Posterior vena cava (tissue), 2 donors: ENCODE data around the gene PGF. TPM values are rescaled to one million over a fixed set of nuclear protein-coding genes. Genes with fewer than 3 reads are reported as not detected.

Experiments
- DNase-seq: peaks from one replicate; pipeline ENCODE4 v3.0.0-alpha.2; 2020; ENCODE audit warnings: low spot score
- intact Hi-C, 2 donors: fragments of 100-400 bp; cut with DNase I; formaldehyde crosslinking; loops; one replicate each; pipeline versions ENCODE4 v1.14.1 to v1.14.2; 2022 to 2023
- total RNA-seq, 2 donors: library from RNA; stranded (reverse); fragmentation: NEBNext Ultra II Directional; extraction: Animal tissue kit (Norgen Biotek cat#: 25700); gene quantifications; one replicate each; pipeline ENCODE4 v1.2.1, GENCODE V29; 2021
- donor health status: DM: yes; HTN: yes; CAD: no.
- donor health status: DM: yes; HTN: yes; CAD: no.

The PGF gene
- total RNA-seq, 2 donors from 2014 or later, result 7.7 to 11.2 TPM

GRCh38 chr14:74911221-74911620 is 44.2 kb downstream of the PGF start:
- no peak for DNase-seq

GRCh38 chr14:74910556-74910955 is 44.8 kb downstream of the PGF start:
- no peak for DNase-seq
- intact Hi-C loops, result loop anchor here in 1 of 2 donors (5.0 kb wide), 1 partner anchor 177 kb away; no protein-coding TSS in a partner anchor

More at GRCh38 chr14:74911221-74911620, 44.2 kb downstream of the PGF start:
- intact Hi-C loops, result loop anchor here in 1 of 2 donors (5.0 kb wide), 1 partner anchor 176 kb away; no protein-coding TSS in a partner anchor

- DNase-seq, result no peak
- intact Hi-C loops, result loop anchor here (5.0 kb wide), 3 partner anchors 48 to 177 kb away; no protein-coding TSS in a partner anchor
These were observed 45.5 kb downstream of the PGF start for GRCh38 chr14:74909911-74910310.

- intact Hi-C loops, result loop anchor here (5.0 kb wide), 2 partner anchors 47 to 52 kb away; no protein-coding TSS in a partner anchor
- no peak for DNase-seq
These were observed 45.9 kb downstream of the PGF start for GRCh38 chr14:74909501-74909900.

GRCh38 chr14:74908861-74909341 is 46.5 kb downstream of the PGF start:
- no peak for DNase-seq

GRCh38 chr14:74907744-74908143 is 47.7 kb downstream of the PGF start:
- intact Hi-C loops, result loop anchor here (5.0 kb wide), 2 partner anchors 45 to 50 kb away; no protein-coding TSS in a partner anchor
- no peak for DNase-seq

More at GRCh38 chr14:74908861-74909341, 46.5 kb downstream of the PGF start:
- intact Hi-C loops, result loop anchor here (5.0 kb wide), 2 partner anchors 47 to 52 kb away; no protein-coding TSS in a partner anchor

GRCh38 chr14:74906925-74907521 is 48.4 kb downstream of the PGF start:
- intact Hi-C loops, result loop anchor here (5.0 kb wide), 2 partner anchors 45 to 50 kb away; no protein-coding TSS in a partner anchor

GRCh38 chr14:74905595-74906142 is 49.7 kb downstream of the PGF start:
- peak; percentile 91 for DNase-seq
- intact Hi-C loops, result loop anchor here (5.0 kb wide), 2 partner anchors 43 to 48 kb away; no protein-coding TSS in a partner anchor

More at GRCh38 chr14:74906925-74907521, 48.4 kb downstream of the PGF start:
- no peak for DNase-seq

- DNase-seq, result no peak
- intact Hi-C loops, result loop anchor here (5.0 kb wide), 2 partner anchors 43 to 48 kb away; no protein-coding TSS in a partner anchor
These were observed 50.5 kb downstream of the PGF start for GRCh38 chr14:74904635-74905503.

GRCh38 chr14:74902941-74903705 is 52.3 kb downstream of the PGF start:
- intact Hi-C loops, result no loop called here
- no peak for DNase-seq

GRCh38 chr14:74898694-74899093 is 56.7 kb downstream of the PGF start:
- no peak for DNase-seq
- intact Hi-C loops, result no loop called here

GRCh38 chr14:74898083-74898482 is 57.3 kb downstream of the PGF start:
- DNase-seq, result no peak
- intact Hi-C loops, result no loop called here

GRCh38 chr14:74897642-74898041 is 57.8 kb downstream of the PGF start:
- intact Hi-C loops, result no loop called here
- no peak for DNase-seq

GRCh38 chr14:74896400-74896799 is 59.0 kb downstream of the PGF start:
- intact Hi-C loops, result no loop called here
- no peak for DNase-seq

- intact Hi-C loops, result no loop called here
- no peak for DNase-seq
These were observed 61.7 kb downstream of the PGF start for GRCh38 chr14:74893614-74894091.

GRCh38 chr14:74892745-74893144 is 62.7 kb downstream of the PGF start:
- intact Hi-C loops, result no loop called here
- no peak for DNase-seq

GRCh38 chr14:74891870-74892269 is 63.5 kb downstream of the PGF start:
- DNase-seq, result no peak
- intact Hi-C loops, result no loop called here
